SJCRH30 (cell line): ENCODE results near the gene ASCC2. TPM values are rescaled to one million over a fixed set of nuclear protein-coding genes. Genes with fewer than 3 reads are reported as not detected.
A peak's percentile ranks its signal among the peaks of the same experiment; 100 is the strongest.

ENCODE experiments used
- DNase-seq, 2 experiments: peaks; one replicate each; pipeline ENCODE4 v3.0.0-alpha.2; 2015 to 2020
- H3K27ac ChIP-seq: fragments of 250-450 bp; sonication (Bioruptor Pico); 2 replicates; pipeline ENCODE4 v1.5.1; 2020; ENCODE audit warnings: mild to moderate bottlenecking, moderate library complexity
- H3K27me3 ChIP-seq: fragments of 250-450 bp; sonication (Bioruptor Pico); 2 replicates; pipeline ENCODE4 v1.5.1; 2020; ENCODE audit warnings: mild to moderate bottlenecking, moderate library complexity
- H3K36me3 ChIP-seq: fragments of 250-450 bp; sonication (Bioruptor Pico); 2 replicates; pipeline ENCODE4 v1.5.1; 2020; ENCODE audit warnings: mild to moderate bottlenecking, moderate library complexity
- H3K4me1 ChIP-seq: fragments of 250-450 bp; sonication (Bioruptor Pico); 2 replicates; pipeline ENCODE4 v1.5.1; 2020; ENCODE audit warnings: mild to moderate bottlenecking, moderate library complexity
- H3K4me3 ChIP-seq: fragments of 250-450 bp; sonication (Bioruptor Pico); 2 replicates; pipeline ENCODE4 v1.5.1; 2020; ENCODE audit warnings: mild to moderate bottlenecking, moderate library complexity
- H3K9me3 ChIP-seq: fragments of 250-450 bp; sonication (Bioruptor Pico); replicated peaks from 2 replicates; pipeline ENCODE4 v1.5.1; 2020; ENCODE audit warnings: mild to moderate bottlenecking, moderate library complexity
- total RNA-seq: library from RNA; depleted of rRNA; stranded (reverse); fragments of >200 nt; shearing (Covaris generic); gene quantifications from 2 replicates; pipeline ENCODE4 v1.2.3, GENCODE V29; 2014

ASCC2 gene
- total RNA-seq, 1 experiment from 2014 or later, result 19.5 TPM

GRCh38 chr22:29817724-29818123 lies 20.4 kb downstream of the ASCC2 start:
- Histone ChIP-seq H3K4me3 (no peak overlapping the region), H3K27me3 (no peaks in the 10 kb centered on the region), H3K36me3 (peaks cover 23% of the 10 kb centered on the region), H3K4me1 (no peaks in the 10 kb centered on the region), H3K27ac (no peak overlapping the region), H3K9me3 (no peaks in the 10 kb centered on the region)
- no peak for DNase-seq

GRCh38 chr22:29816980-29817379 lies 21.1 kb downstream of the ASCC2 start:
- Histone ChIP-seq H3K9me3 (no peaks in the 10 kb centered on the region), H3K27me3 (no peaks in the 10 kb centered on the region), H3K36me3 (peaks cover 21% of the 10 kb centered on the region), H3K4me1 (no peaks in the 10 kb centered on the region), H3K4me3 (no peak overlapping the region), H3K27ac (no peak overlapping the region)
- DNase-seq, result no peak

- Histone ChIP-seq H3K4me3 (no peak overlapping the region), H3K36me3 (peaks cover 22% of the 10 kb centered on the region), H3K4me1 (no peaks in the 10 kb centered on the region), H3K27me3 (no peaks in the 10 kb centered on the region), H3K9me3 (no peaks in the 10 kb centered on the region), H3K27ac (no peak overlapping the region)
- DNase-seq, result no peak
Observed at GRCh38 chr22:29816539-29816938, 21.5 kb downstream of the ASCC2 start.

- H3K4me3 ChIP-seq, result no peak overlapping the region
- H3K36me3 ChIP-seq, result peaks cover 23% of the 10 kb centered on the region
- no peak for DNase-seq
- H3K27me3 ChIP-seq, result no peaks in the 10 kb centered on the region
- H3K27ac ChIP-seq, result no peak overlapping the region
- no peaks in the 10 kb centered on the region for H3K9me3 ChIP-seq
- H3K4me1 ChIP-seq, result no peaks in the 10 kb centered on the region
Observed at GRCh38 chr22:29816128-29816527, 21.9 kb downstream of the ASCC2 start.

GRCh38 chr22:29815580-29815979 lies 22.5 kb downstream of the ASCC2 start:
- H3K27ac ChIP-seq, result no peak overlapping the region
- DNase-seq, result no peak
- no peaks in the 10 kb centered on the region for H3K27me3 ChIP-seq
- H3K4me3 ChIP-seq, result no peak overlapping the region
- H3K36me3 ChIP-seq, result peaks cover 25% of the 10 kb centered on the region
- no peaks in the 10 kb centered on the region for H3K9me3 ChIP-seq
- H3K4me1 ChIP-seq, result no peaks in the 10 kb centered on the region

GRCh38 chr22:29814003-29814402 lies 24.1 kb downstream of the ASCC2 start:
- no peak for DNase-seq
- H3K9me3 ChIP-seq, result no peaks in the 10 kb centered on the region
- peaks cover 21% of the 10 kb centered on the region for H3K36me3 ChIP-seq

GRCh38 chr22:29813563-29813962 lies 24.5 kb downstream of the ASCC2 start:
- peaks cover 21% of the 10 kb centered on the region for H3K36me3 ChIP-seq

More at GRCh38 chr22:29814003-29814402, 24.1 kb downstream of the ASCC2 start:
- H3K27me3 ChIP-seq, result no peaks in the 10 kb centered on the region
- no peaks in the 10 kb centered on the region for H3K4me1 ChIP-seq
- no peak overlapping the region for H3K27ac ChIP-seq
- H3K4me3 ChIP-seq, result no peak overlapping the region

GRCh38 chr22:29813126-29813525 lies 24.9 kb downstream of the ASCC2 start:
- no peak overlapping the region for H3K4me3 ChIP-seq
- no peaks in the 10 kb centered on the region for H3K27me3 ChIP-seq
- H3K4me1 ChIP-seq, result no peaks in the 10 kb centered on the region
- H3K36me3 ChIP-seq, result peaks cover 21% of the 10 kb centered on the region
- no peaks in the 10 kb centered on the region for H3K9me3 ChIP-seq
- no peak for DNase-seq
- H3K27ac ChIP-seq, result no peak overlapping the region

More at GRCh38 chr22:29813563-29813962, 24.5 kb downstream of the ASCC2 start:
- H3K4me1 ChIP-seq, result no peaks in the 10 kb centered on the region
- H3K4me3 ChIP-seq, result no peak overlapping the region
- H3K27ac ChIP-seq, result no peak overlapping the region
- DNase-seq, result no peak
- H3K9me3 ChIP-seq, result no peaks in the 10 kb centered on the region
- no peaks in the 10 kb centered on the region for H3K27me3 ChIP-seq

- H3K27me3 ChIP-seq, result no peaks in the 10 kb centered on the region
- DNase-seq, result no peak
- H3K27ac ChIP-seq, result no peak overlapping the region
- H3K9me3 ChIP-seq, result no peaks in the 10 kb centered on the region
- H3K4me3 ChIP-seq, result no peak overlapping the region
- H3K4me1 ChIP-seq, result no peaks in the 10 kb centered on the region
- H3K36me3 ChIP-seq, result peaks cover 24% of the 10 kb centered on the region
Observed at GRCh38 chr22:29811377-29811776, 26.7 kb downstream of the ASCC2 start.

- no peaks in the 10 kb centered on the region for H3K9me3 ChIP-seq
- H3K27ac ChIP-seq, result no peak overlapping the region
- no peak overlapping the region for H3K4me3 ChIP-seq
- H3K36me3 ChIP-seq, result peaks cover 23% of the 10 kb centered on the region
- no peaks in the 10 kb centered on the region for H3K27me3 ChIP-seq
- no peak for DNase-seq
- no peaks in the 10 kb centered on the region for H3K4me1 ChIP-seq
Observed at GRCh38 chr22:29810216-29810615, 27.9 kb downstream of the ASCC2 start.

- H3K4me3 ChIP-seq, result no peak overlapping the region
- H3K36me3 ChIP-seq, result peaks cover 27% of the 10 kb centered on the region
- DNase-seq, result no peak
- H3K27me3 ChIP-seq, result no peaks in the 10 kb centered on the region
- no peak overlapping the region for H3K27ac ChIP-seq
- no peaks in the 10 kb centered on the region for H3K9me3 ChIP-seq
- no peaks in the 10 kb centered on the region for H3K4me1 ChIP-seq
Observed at GRCh38 chr22:29806196-29806595, 31.9 kb downstream of the ASCC2 start.

GRCh38 chr22:29804985-29805384 lies 33.1 kb downstream of the ASCC2 start:
- Histone ChIP-seq H3K4me1 (no peaks in the 10 kb centered on the region), H3K9me3 (no peaks in the 10 kb centered on the region), H3K4me3 (no peak overlapping the region), H3K36me3 (peaks cover 34% of the 10 kb centered on the region), H3K27me3 (no peaks in the 10 kb centered on the region), H3K27ac (no peak overlapping the region)
- DNase-seq, result no peak

- Histone ChIP-seq H3K27ac (no peak overlapping the region), H3K9me3 (no peaks in the 10 kb centered on the region), H3K4me3 (no peak overlapping the region), H3K4me1 (peaks cover 14% of the 10 kb centered on the region), H3K36me3 (peaks cover 39% of the 10 kb centered on the region), H3K27me3 (no peaks in the 10 kb centered on the region)
- no peak for DNase-seq
Observed at GRCh38 chr22:29803190-29803589, 34.9 kb downstream of the ASCC2 start.

GRCh38 chr22:29801796-29802195 lies 36.3 kb downstream of the ASCC2 start:
- Histone ChIP-seq H3K4me3 (no peak overlapping the region), H3K27me3 (no peaks in the 10 kb centered on the region), H3K36me3 (peaks cover 39% of the 10 kb centered on the region), H3K27ac (no peak overlapping the region), H3K9me3 (no peaks in the 10 kb centered on the region), H3K4me1 (peaks cover 18% of the 10 kb centered on the region)
- no peak for DNase-seq

- Histone ChIP-seq H3K27ac (no peak overlapping the region), H3K9me3 (no peaks in the 10 kb centered on the region), H3K4me1 (peaks cover 18% of the 10 kb centered on the region), H3K27me3 (no peaks in the 10 kb centered on the region), H3K4me3 (no peak overlapping the region), H3K36me3 (peaks cover 34% of the 10 kb centered on the region)
- DNase-seq, result no peak
Observed at GRCh38 chr22:29801153-29801552, 36.9 kb downstream of the ASCC2 start.

- Histone ChIP-seq H3K9me3 (no peaks in the 10 kb centered on the region), H3K27ac (peak overlapping the region; percentile 71), H3K4me3 (no peak overlapping the region), H3K4me1 (peaks cover 18% of the 10 kb centered on the region), H3K36me3 (peaks cover 26% of the 10 kb centered on the region; the same call in 1 of the 2 replicates), H3K27me3 (no peaks in the 10 kb centered on the region)
- peak; percentile 44 to 45 for DNase-seq
Observed at GRCh38 chr22:29799217-29799680, 38.8 kb downstream of the ASCC2 start.
